ENCODE measurements around the gene CLEC19A. TPM values are rescaled to one million over a fixed set of nuclear protein-coding genes. Genes with fewer than 3 reads are reported as not detected.
A peak's percentile ranks its signal among the peaks of the same experiment; 100 is the strongest.

Gene CLEC19A
- polyA plus RNA-seq, 4 donors, result 0.16 to 0.24 TPM; not detected in 2

GRCh38 chr16:19284207-19284606 lies 1.3 kb upstream of the CLEC19A start:
- DNase-seq (ENCODE audit: low read depth in 4 of 4, low spot score in 2 of 4), result no peak

GRCh38 chr16:19286827-19287226 lies 1.3 kb downstream of the CLEC19A start:
- DNase-seq (ENCODE audit: low read depth in 4 of 4, low spot score in 2 of 4), result no peak

- DNase-seq (ENCODE audit: low read depth in 4 of 4, low spot score in 2 of 4), result no peak
These were observed 1.7 kb downstream of the CLEC19A start for GRCh38 chr16:19287241-19287640.

- no peak for DNase-seq (ENCODE audit: low read depth in 4 of 4, low spot score in 2 of 4)
These were observed 3.6 kb downstream of the CLEC19A start for GRCh38 chr16:19288872-19289799.

- DNase-seq (ENCODE audit: low read depth in 4 of 4, low spot score in 2 of 4), result no peak
These were observed 4.4 kb downstream of the CLEC19A start for GRCh38 chr16:19289811-19290485.

- DNase-seq (ENCODE audit: low read depth in 4 of 4, low spot score in 2 of 4), result no peak
These were observed 5.3 kb downstream of the CLEC19A start for GRCh38 chr16:19290860-19291259.

- peak in 1 of 4 donors; percentile 6 for DNase-seq (ENCODE audit: low read depth in 4 of 4, low spot score in 2 of 4)
These were observed 5.9 kb downstream of the CLEC19A start for GRCh38 chr16:19291475-19291874.

GRCh38 chr16:19292186-19292585 lies 6.7 kb downstream of the CLEC19A start:
- DNase-seq (ENCODE audit: low read depth in 4 of 4, low spot score in 2 of 4), result no peak

- peak in 2 of 4 donors; percentile 7 to 11 for DNase-seq (ENCODE audit: low read depth in 4 of 4, low spot score in 2 of 4)
These were observed 8.7 kb downstream of the CLEC19A start for GRCh38 chr16:19294156-19294649.

GRCh38 chr16:19295393-19295792 lies 9.9 kb downstream of the CLEC19A start:
- DNase-seq (ENCODE audit: low read depth in 4 of 4, low spot score in 2 of 4), result no peak

- DNase-seq (ENCODE audit: low read depth in 4 of 4, low spot score in 2 of 4), result no peak
These were observed 11.9 kb downstream of the CLEC19A start for GRCh38 chr16:19297454-19297853.

GRCh38 chr16:19299565-19299964 lies 14.0 kb downstream of the CLEC19A start:
- DNase-seq (ENCODE audit: low read depth in 4 of 4, low spot score in 2 of 4), result no peak

- no peak for DNase-seq (ENCODE audit: low read depth in 4 of 4, low spot score in 2 of 4)
These were observed 16.4 kb downstream of the CLEC19A start for GRCh38 chr16:19301931-19302330.

GRCh38 chr16:19304750-19305149 lies 19.2 kb downstream of the CLEC19A start:
- DNase-seq (ENCODE audit: low read depth in 4 of 4, low spot score in 2 of 4), result no peak

GRCh38 chr16:19305443-19305842 lies 19.9 kb downstream of the CLEC19A start:
- no peak for DNase-seq (ENCODE audit: low read depth in 4 of 4, low spot score in 2 of 4)

- DNase-seq (ENCODE audit: low read depth in 4 of 4, low spot score in 2 of 4), result no peak
These were observed 22.2 kb downstream of the CLEC19A start for GRCh38 chr16:19307587-19308241.

- no peak for DNase-seq (ENCODE audit: low read depth in 4 of 4, low spot score in 2 of 4)
These were observed 22.9 kb downstream of the CLEC19A start for GRCh38 chr16:19308392-19308791.

GRCh38 chr16:19309178-19309577 lies 23.6 kb downstream of the CLEC19A start:
- DNase-seq (ENCODE audit: low read depth in 4 of 4, low spot score in 2 of 4), result no peak

GRCh38 chr16:19314718-19315425 lies 29.3 kb downstream of the CLEC19A start:
- no peak for DNase-seq (ENCODE audit: low read depth in 4 of 4, low spot score in 2 of 4)

GRCh38 chr16:19315889-19316433 lies 30.4 kb downstream of the CLEC19A start:
- DNase-seq (ENCODE audit: low read depth in 4 of 4, low spot score in 2 of 4), result no peak
